Gastroesophageal sphincter (tissue), 4 donors: Measurements from ENCODE around the gene PCDHGA9. TPM values are rescaled to one million over a fixed set of nuclear protein-coding genes. Genes with fewer than 3 reads are reported as not detected.
A peak's percentile ranks its signal among the peaks of the same experiment; 100 is the strongest.
"Not testable (repeated sequence)": the region's sequence is repeated elsewhere in the genome, so short reads cannot be mapped to it uniquely, and the experiment has no call there.

ENCODE experiments used
- ATAC-seq: fragments of 150-250 bp; one replicate; pipeline ENCODE4 v1.9.1; 2016; ENCODE audit warnings: mild to moderate bottlenecking, moderate library complexity
- H3K27ac ChIP-seq, 4 donors: fragments of 200-600 bp; sonication (generic) in 3 of 4; 1 replicate in 3 of 4; 2 replicates in 1 of 4; pipeline ENCODE4 v1.5.1; 2016 to 2019
- H3K27me3 ChIP-seq: fragments of 200-600 bp; sonication (generic); one replicate; pipeline ENCODE4 v1.5.1; 2019
- H3K36me3 ChIP-seq, 2 donors: fragments of 200-600 bp; sonication (generic); one replicate each; pipeline ENCODE4 v1.5.1; 2019; ENCODE audit warnings: control low read depth in 1 of 2
- H3K4me1 ChIP-seq, 3 donors: fragments of 200-600 bp; sonication (generic); 1 replicate in 2 of 3; 2 replicates in 1 of 3; pipeline ENCODE4 v1.5.1; 2016 to 2019; ENCODE audit warnings: control low read depth in 2 of 3
- H3K4me3 ChIP-seq, 2 donors: fragments of 200-600 bp; sonication (generic); one replicate each; pipeline ENCODE4 v1.5.1; 2019; ENCODE audit warnings: mild to moderate bottlenecking in 1 of 2, moderate library complexity in 1 of 2
- H3K9me3 ChIP-seq, 3 donors: fragments of 200-600 bp; sonication (generic); one replicate each; pipeline ENCODE4 v1.5.1; 2017 to 2019; ENCODE audit warnings: control low read depth in 2 of 3
- CTCF ChIP-seq, 4 experiments: fragments of 200-600 bp in 2 of 4; fragments of 450-650 bp in 2 of 4; sonication (generic) in 1 of 4; IDR thresholded peaks; one replicate each; pipeline ENCODE4 v1.5.1; 2017 to 2019; ENCODE audit warnings: antibody characterized with exemption in 4 of 4, mild to moderate bottlenecking in 2 of 4, moderate library complexity in 2 of 4
- EP300 ChIP-seq: sonication (generic); formaldehyde crosslinking; IDR thresholded peaks from one replicate; pipeline ENCODE4 v1.6.1; 2017; ENCODE audit warnings: antibody characterized with exemption, mild to moderate bottlenecking
- POLR2A ChIP-seq, 2 donors: fragments of 450-650 bp; IDR thresholded peaks; one replicate each; pipeline ENCODE4 v1.6.1; 2017; ENCODE audit warnings: antibody characterized with exemption in 2 of 2, mild to moderate bottlenecking in 2 of 2, moderate library complexity in 1 of 2
- POLR2AphosphoS5 ChIP-seq: sonication (generic); formaldehyde crosslinking; IDR thresholded peaks from one replicate; pipeline ENCODE4 v1.6.1; 2017; ENCODE audit warnings: antibody characterized with exemption
- WGBS, 2 donors: methylation state at CpG; one replicate each; pipeline ENCODE4 v1.1.5; 2018; ENCODE audit warnings: low coverage in 1 of 2; 5-methylcytosine and 5-hydroxymethylcytosine counted together
- total RNA-seq, 4 donors: library from RNA; depleted of rRNA; stranded (reverse); fragments of >200 nt; gene quantifications; one replicate each; pipeline ENCODE4 v1.1.0, GENCODE V29; 2016

The PCDHGA9 gene
- total RNA-seq, 4 donors from 2014 or later = 3.3 to 8.6 (median 5.9) TPM

DNA sequence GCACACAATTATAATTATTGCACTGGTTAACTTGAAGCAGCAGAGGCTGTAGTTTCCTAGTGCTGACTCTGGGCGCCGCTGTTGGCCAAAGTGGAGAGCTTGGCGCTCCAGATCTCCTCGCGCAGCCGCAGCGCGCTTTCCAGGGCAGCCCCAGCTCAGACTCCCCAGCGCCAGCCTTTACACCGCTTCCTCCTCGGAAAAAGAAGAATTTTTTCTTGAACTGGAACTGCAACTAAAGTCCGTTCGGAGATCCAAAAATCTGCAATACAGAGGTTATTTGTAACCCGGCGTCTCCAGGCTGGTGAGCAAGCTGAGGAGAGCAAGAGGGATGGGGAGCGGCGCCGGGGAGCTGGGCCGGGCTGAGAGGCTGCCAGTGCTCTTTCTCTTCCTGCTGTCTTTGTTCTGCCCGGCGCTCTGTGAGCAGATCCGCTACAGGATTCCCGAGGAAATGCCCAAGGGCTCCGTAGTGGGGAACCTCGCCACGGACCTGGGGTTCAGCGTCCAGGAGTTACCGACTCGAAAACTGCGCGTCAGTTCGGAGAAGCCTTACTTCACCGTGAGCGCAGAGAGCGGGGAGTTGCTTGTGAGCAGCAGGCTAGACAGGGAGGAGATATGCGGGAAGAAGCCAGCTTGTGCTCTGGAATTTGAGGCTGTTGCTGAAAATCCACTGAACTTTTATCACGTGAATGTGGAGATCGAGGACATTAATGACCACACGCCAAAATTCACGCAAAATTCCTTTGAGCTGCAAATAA, 14.8 kb upstream of the PCDHGA9 start, which contains the start of gene PCDHGB4:
TSS of gene PCDHGB4 (plus strand) at position 142 of the 755 bp plus-strand sequence. CDS start at position 329, 187 bp downstream.
- H3K4me3 ChIP-seq = peak within 1 kb of the TSS in 1 of 2 donors; percentile 16

DNA sequence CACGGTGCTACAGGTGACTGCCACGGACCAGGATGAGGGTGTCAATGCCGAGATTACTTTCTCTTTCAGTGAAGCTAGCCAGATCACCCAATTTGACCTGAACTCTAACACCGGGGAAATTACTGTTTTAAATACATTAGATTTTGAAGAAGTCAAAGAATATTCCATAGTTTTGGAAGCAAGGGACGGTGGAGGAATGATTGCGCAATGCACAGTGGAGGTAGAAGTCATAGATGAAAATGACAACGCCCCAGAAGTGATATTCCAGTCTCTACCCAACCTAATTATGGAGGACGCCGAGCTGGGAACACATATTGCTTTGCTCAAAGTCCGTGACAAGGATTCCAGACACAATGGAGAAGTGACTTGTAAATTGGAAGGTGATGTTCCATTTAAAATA, 13.9 kb upstream of the PCDHGA9 start:
- peaks cover 0 to 18% of the 10 kb centered on the region in 2 donors for H3K36me3 ChIP-seq
- no peaks in the 10 kb centered on the region for H3K27me3 ChIP-seq
- H3K4me1 ChIP-seq = no peaks in the 10 kb centered on the region
- no peak overlapping the region for H3K4me3 ChIP-seq
- no peak for ATAC-seq
- WGBS, 2 donors = 18 to 51% methylated on average over 6 to 9 of the region's 10 CpGs
- peaks cover 2 to 99% (median 7%) of the 10 kb centered on the region in 3 donors for H3K9me3 ChIP-seq
- H3K27ac ChIP-seq = no peak overlapping the region
- no peak for TF ChIP-seq CTCF (IDR thresholded peaks at IDR 0.05)
- no peak for TF ChIP-seq POLR2A (IDR thresholded peaks at IDR 0.05)
- no peak for TF ChIP-seq POLR2AphosphoS5
- TF ChIP-seq EP300 = no peak

More for the DNA sequence above, 14.8 kb upstream of the PCDHGA9 start, which contains the start of gene PCDHGB4:
- H3K9me3 ChIP-seq = peaks cover 2 to 99% (median 8%) of the 10 kb centered on the region in 3 donors
- 11% methylated on average over 3 of the region's 40 CpGs; no CpG with 5 or more reads in 1 of the 2 donors for WGBS, 2 donors
- not testable (repeated sequence) for H3K27me3 ChIP-seq, H3K27ac ChIP-seq, H3K4me1 ChIP-seq, ATAC-seq
- TF ChIP-seq CTCF (IDR thresholded peaks at IDR 0.05) = peak in 1 of 4 experiments; percentile 29
- peaks cover 0 to 14% of the 10 kb centered on the region in 2 donors for H3K36me3 ChIP-seq

DNA sequence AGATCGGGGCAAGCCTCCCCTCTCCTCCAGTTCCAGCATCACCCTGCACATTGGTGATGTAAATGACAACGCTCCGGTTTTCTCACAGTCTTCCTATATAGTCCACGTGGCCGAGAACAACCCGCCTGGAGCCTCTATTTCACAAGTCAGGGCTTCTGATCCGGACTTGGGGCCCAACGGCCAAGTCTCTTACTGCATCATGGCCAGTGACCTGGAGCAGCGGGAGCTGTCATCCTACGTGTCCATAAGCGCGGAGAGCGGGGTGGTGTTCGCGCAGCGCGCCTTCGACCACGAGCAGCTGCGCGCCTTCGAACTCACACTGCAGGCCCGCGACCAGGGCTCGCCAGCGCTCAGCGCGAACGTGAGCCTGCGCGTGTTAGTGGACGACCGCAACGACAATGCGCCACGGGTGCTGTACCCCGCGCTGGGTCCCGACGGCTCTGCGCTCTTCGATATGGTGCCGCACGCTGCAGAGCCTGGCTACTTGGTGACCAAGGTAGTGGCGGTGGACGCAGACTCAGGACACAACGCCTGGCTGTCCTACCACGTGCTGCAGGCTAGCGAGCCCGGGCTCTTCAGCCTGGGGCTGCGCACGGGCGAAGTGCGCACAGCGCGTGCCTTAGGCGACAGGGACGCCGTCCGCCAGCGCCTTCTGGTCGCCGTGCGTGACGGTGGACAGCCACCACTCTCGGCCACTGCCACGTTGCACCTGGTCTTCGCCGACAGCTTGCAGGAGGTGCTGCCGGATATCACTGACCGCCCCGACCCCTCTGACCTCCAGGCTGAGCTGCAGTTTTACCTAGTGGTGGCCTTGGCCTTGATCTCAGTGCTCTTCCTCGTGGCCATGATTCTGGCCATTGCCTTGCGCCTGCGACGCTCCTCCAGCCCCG, 13.2 kb upstream of the PCDHGA9 start:
- no peak for TF ChIP-seq POLR2A (IDR thresholded peaks at IDR 0.05)
- TF ChIP-seq POLR2AphosphoS5 = no peak
- TF ChIP-seq EP300 = no peak
- no peak for TF ChIP-seq CTCF (IDR thresholded peaks at IDR 0.05)
- no peak overlapping the region for H3K4me3 ChIP-seq
- H3K4me1 ChIP-seq = no peaks in the 10 kb centered on the region
- peaks cover 0 to 18% of the 10 kb centered on the region in 2 donors for H3K36me3 ChIP-seq
- H3K27ac ChIP-seq = no peak overlapping the region
- WGBS, 2 donors = 10 to 31% methylated on average over 2 to 7 of the region's 77 CpGs
- H3K27me3 ChIP-seq = no peaks in the 10 kb centered on the region
- H3K9me3 ChIP-seq = peaks cover 2 to 99% (median 6%) of the 10 kb centered on the region in 3 donors
- no peak for ATAC-seq

DNA sequence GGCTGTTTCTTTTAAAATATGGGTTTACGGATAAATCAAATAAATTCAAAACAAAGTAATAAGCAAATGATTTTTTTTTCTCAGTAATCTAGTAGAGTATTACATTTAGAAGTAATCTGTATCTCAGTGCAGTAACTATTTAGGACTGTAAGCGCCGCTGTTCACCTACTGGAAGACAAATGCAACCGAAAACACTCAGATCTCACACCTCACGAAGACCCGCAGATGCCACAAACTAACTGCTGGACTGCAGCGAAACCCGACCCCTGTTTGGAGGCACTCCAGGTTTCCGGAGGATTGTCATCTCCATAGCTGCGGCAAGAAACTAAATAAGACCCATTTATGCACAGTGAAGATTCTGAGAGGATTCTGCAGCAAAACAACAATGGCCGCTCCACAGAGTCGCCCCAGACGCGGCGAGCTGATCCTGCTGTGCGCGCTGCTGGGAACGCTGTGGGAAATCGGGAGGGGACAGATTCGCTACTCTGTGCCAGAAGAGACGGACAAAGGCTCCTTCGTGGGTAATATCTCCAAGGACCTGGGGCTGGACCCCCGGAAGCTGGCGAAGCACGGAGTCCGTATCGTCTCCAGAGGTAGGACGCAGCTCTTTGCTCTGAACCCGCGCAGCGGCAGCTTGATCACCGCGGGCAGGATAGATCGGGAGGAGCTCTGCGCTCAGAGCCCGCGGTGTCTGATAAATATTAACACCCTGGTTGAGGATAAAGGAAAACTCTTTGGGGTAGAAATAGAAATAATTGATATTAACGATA, 10.0 kb upstream of the PCDHGA9 start, which contains the start of gene PCDHGA8:
TSS of gene PCDHGA8 (plus strand) at position 205 of the 770 bp plus-strand sequence. CDS start at position 386, 181 bp downstream.
- Histone ChIP-seq H3K36me3 (peaks cover 0 to 18% of the 10 kb centered on the region in 2 donors), H3K9me3 (peaks cover 0 to 99% (median 6%) of the 10 kb centered on the region in 3 donors), H3K4me3 (no peak within 1 kb of the TSS), H3K27ac (no peak within 1 kb of the TSS), H3K27me3 (no peaks in the 10 kb centered on the region), H3K4me1 (no peaks in the 10 kb centered on the region)
- WGBS, 2 donors = 30 to 33% methylated on average over 23 to 24 of the region's 38 CpGs
- ATAC-seq = no peak
- no peak for TF ChIP-seq POLR2A (IDR thresholded peaks at IDR 0.05)
- TF ChIP-seq POLR2AphosphoS5 = no peak
- no peak for TF ChIP-seq EP300
- TF ChIP-seq CTCF (IDR thresholded peaks at IDR 0.05) = no peak
